GM20000 (cell line): ENCODE results near the gene POGK.

ENCODE experiments used
- DNase-seq: peaks from one replicate; pipeline ENCODE4 v3.0.0; 2012; ENCODE audit warnings: low spot score
- TF ChIP-seq, protein P1 (sequence below): IDR thresholded peaks from 2 replicates; pipeline ENCODE4 v1.5.1; 2012; ENCODE audit warnings: mild to moderate bottlenecking, control low read depth; ENCODE audit errors: extremely low read depth, missing control alignments

The POGK gene

DNA sequence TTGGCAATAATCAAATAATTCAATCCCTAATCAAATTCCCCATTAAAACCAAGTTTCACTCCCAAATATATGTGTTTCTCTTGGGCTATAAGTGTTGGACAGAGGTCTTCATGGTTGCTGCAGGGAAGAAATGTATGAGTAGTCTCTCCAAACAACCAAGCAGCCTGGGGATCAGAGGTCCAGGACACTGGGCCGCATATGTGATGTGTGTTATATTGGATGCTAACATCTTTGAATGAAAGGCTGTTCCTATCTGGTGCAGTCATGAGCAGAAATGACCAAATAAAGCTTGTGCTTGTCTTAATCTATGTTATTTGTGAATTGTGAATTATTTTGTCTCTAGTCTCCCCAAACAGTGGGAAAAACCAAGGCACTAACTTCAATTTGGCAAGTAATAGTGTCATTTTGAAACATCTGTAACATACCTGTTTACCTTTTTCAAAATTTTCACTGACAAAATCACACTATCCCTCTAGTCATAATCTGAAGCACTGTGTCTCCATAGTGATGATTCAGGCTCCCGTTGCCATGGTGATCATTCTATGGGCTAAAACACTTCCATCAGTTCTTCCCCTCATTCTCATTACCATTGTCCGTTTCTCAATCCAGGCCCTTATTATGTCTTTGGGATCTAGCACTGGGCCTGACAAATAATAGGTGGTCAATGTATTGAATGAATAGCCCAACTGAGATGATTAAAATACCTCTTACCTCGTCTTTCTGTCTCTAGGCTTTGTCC, 49.3 kb downstream of the POGK start:
- no peak for DNase-seq
- TF ChIP-seq, protein P1, sequence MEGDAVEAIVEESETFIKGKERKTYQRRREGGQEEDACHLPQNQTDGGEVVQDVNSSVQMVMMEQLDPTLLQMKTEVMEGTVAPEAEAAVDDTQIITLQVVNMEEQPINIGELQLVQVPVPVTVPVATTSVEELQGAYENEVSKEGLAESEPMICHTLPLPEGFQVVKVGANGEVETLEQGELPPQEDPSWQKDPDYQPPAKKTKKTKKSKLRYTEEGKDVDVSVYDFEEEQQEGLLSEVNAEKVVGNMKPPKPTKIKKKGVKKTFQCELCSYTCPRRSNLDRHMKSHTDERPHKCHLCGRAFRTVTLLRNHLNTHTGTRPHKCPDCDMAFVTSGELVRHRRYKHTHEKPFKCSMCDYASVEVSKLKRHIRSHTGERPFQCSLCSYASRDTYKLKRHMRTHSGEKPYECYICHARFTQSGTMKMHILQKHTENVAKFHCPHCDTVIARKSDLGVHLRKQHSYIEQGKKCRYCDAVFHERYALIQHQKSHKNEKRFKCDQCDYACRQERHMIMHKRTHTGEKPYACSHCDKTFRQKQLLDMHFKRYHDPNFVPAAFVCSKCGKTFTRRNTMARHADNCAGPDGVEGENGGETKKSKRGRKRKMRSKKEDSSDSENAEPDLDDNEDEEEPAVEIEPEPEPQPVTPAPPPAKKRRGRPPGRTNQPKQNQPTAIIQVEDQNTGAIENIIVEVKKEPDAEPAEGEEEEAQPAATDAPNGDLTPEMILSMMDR = no peak

DNA sequence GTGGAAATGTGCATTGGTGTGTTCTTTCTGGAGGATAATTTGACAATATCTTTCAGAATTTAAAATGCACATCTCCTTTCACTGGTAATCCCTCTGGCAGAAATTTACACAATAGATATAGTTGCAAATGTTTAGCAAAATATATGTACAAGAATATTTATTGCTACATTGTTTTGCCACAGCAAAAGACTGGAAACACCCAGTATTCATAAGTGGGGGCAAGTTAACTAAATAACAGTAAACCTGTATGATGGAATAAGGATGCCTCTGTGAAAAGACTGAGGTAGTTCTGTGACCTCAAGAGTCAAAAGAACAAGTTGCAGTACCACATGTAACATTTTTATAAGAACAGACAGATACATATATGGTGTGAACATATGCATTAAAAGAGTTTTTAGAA, 50.5 kb downstream of the POGK start:
- DNase-seq = no peak
- TF ChIP-seq, protein P1 = no peak

- no peak for DNase-seq
- TF ChIP-seq, protein P1 = no peak
These were observed 56.5 kb downstream of the POGK start for GRCh38 chr1:166895766-166896165.

DNA sequence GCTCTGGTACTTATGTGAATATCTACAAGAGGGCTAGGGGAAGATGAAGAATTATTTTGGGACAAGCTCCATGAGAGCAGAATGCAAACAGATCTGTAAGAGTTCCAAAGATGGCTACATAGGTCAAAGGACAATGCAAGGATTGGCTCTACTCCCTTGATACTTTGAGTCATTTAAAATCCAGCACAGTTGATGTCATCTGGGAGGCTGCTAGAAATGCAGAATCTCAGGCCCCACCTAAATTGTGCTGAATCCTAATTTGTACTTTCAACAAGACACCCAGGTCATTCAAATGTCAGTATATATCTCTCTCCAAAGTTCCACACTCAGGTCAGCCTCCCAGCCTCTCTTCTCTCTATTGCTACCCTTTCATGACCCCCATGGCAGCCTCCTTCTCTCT, 60.5 kb downstream of the POGK start:
- TF ChIP-seq, protein P1 = no peak
- DNase-seq = no peak

DNA sequence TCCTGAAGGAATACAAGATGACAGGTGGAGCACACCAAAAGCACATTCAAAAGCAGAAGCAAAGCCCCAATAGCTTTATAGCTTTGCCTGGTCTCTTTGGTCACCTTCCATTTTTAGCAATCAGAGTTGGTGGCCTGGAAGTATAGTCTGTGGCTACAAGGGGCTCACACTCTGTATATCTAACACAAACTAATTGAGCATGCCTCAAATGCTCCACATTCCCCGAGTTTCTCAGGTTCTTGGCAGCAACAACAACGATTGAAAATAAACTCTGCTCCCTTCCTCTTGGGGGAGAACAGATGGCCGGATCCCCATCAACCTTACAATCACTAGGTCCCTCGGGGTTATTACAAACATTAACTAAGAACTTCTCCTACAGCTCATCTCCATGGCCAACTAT, 61.7 kb downstream of the POGK start:
- TF ChIP-seq, protein P1 = no peak
- DNase-seq = no peak

DNA sequence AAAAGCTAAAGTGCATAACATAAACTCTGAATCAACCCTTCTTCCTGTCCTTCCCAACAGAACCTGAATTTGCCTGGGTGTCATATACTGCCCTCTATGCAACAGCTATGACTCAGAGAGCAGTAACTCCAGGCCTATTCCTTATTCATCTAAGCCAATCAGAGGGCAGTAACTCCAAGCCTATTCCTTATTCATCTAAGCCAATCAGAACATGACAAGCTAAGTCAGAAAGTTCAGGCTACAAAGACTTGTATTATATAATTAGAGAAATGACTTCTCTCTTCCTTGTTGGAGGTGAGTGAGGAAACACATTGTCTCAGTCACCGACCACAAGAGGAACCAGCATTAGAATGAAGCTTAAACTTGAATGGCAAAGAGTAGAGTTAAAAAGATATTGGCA, 63.0 kb downstream of the POGK start:
- TF ChIP-seq, protein P1 = no peak
- no peak for DNase-seq

GRCh38 chr1:166903232-166903631, 64.0 kb downstream of the POGK start:
- TF ChIP-seq, protein P1 = no peak
- no peak for DNase-seq
